HUES64 (cell line): Measurements from ENCODE around the gene SYTL1. TPM values are rescaled to one million over a fixed set of nuclear protein-coding genes. Genes with fewer than 3 reads are reported as not detected.
A peak's percentile ranks its signal among the peaks of the same experiment; 100 is the strongest.

Source experiments
- H3K27ac ChIP-seq: 2 replicates; pipeline ENCODE4 v1.7.0; 2013; ENCODE audit warnings: low read depth, low read length, inconsistent platforms
- H3K27me3 ChIP-seq: 2 replicates; pipeline ENCODE4 v1.6.1; 2013; ENCODE audit warnings: mild to moderate bottlenecking, low read length; ENCODE audit not compliant: insufficient read depth
- H3K36me3 ChIP-seq: 2 replicates; pipeline ENCODE4 v1.6.1; 2013; ENCODE audit warnings: mild to moderate bottlenecking, low read length; ENCODE audit not compliant: insufficient read depth
- H3K4me1 ChIP-seq: 2 replicates; pipeline ENCODE4 v1.6.1; 2013; ENCODE audit warnings: mild to moderate bottlenecking, low read length, moderate library complexity; ENCODE audit not compliant: insufficient read depth
- H3K4me3 ChIP-seq: 2 replicates; pipeline ENCODE4 v1.5.1; 2013; ENCODE audit warnings: mild to moderate bottlenecking, low read length, moderate library complexity
- H3K9ac ChIP-seq: 2 replicates; pipeline ENCODE4 v1.6.1; 2013; ENCODE audit warnings: mild to moderate bottlenecking, low read depth, low read length
- H3K9me3 ChIP-seq: 2 replicates; pipeline ENCODE4 v1.6.1; 2013; ENCODE audit warnings: low read depth, low read length; ENCODE audit not compliant: insufficient read depth
- WGBS: fragments of 150-250, 120-280 bp; methylation state at CpG from one replicate; pipeline ENCODE4 v1.1.7; 2013; ENCODE audit warnings: missing lambda C conversion rate; 5-methylcytosine and 5-hydroxymethylcytosine counted together
- polyA plus RNA-seq, 2 experiments: library from polyadenylated mRNA; stranded (reverse); fragments of 50-300 nt; gene quantifications; one replicate each; pipeline ENCODE4 v1.2.3, GENCODE V29; 2013

SYTL1 gene, protein sequence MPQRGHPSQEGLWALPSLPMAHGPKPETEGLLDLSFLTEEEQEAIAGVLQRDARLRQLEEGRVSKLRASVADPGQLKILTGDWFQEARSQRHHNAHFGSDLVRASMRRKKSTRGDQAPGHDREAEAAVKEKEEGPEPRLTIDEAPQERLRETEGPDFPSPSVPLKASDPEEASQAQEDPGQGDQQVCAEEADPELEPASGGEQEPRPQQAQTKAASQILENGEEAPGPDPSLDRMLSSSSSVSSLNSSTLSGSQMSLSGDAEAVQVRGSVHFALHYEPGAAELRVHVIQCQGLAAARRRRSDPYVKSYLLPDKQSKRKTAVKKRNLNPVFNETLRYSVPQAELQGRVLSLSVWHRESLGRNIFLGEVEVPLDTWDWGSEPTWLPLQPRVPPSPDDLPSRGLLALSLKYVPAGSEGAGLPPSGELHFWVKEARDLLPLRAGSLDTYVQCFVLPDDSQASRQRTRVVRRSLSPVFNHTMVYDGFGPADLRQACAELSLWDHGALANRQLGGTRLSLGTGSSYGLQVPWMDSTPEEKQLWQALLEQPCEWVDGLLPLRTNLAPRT
- polyA plus RNA-seq (2013, experiment 1 of 2) = 5.5 TPM
- polyA plus RNA-seq (2013, experiment 2 of 2) = 5.3 TPM

DNA sequence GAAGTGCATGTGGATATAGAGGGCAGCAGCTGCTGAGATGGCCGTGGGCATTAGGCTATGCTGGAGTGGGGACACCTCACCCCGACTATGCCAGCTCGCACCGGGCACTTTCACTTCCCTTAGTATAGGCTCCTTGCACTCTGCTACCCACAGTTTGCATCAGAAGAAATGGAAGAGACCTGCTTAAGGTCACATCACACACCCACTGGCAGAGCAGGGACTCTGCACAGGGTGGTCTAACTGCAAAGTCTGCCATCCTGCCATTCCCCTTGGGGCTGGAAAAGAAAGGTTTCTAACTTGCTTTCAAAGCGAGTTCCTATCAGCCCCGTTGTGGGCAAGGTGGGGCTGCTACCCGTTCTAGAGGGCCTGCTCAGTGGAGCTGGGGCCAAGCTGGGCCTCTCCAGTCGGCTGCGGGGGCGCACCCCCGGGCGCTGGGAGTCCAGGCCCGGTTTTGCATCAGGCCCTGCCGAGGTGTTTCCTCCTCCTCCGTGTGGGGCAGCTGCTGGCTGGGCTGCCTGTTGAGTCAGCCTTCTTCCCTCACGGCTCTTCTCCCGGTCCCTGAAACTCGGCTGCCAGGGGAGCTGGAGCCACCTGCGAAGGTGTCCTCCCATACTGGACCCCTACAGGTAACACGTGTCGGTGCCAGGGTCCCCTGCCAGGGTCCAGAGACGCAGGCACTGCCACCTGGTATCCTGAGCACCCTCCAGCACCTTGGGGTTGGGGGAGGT is at the start of gene SYTL1:
SYTL1 (plus strand) TSS at position 498 of the 728 bp plus-strand sequence. CDS start 3,313 bp downstream, outside the sequence.
- Histone ChIP-seq H3K9ac (peak within 1 kb of the TSS; percentile 34; the same call in 1 of the 2 replicates), H3K4me3 (peak within 1 kb of the TSS; percentile 42), H3K9me3 (no peaks in the 10 kb centered on the region), H3K27me3 (no peaks in the 10 kb centered on the region), H3K27ac (no peak within 1 kb of the TSS), H3K4me1 (peaks cover 26% of the 10 kb centered on the region), H3K36me3 (no peaks in the 10 kb centered on the region; the same call in 1 of the 2 replicates)
- WGBS = 24% methylated on average over 22 of the region's 22 CpGs

DNA sequence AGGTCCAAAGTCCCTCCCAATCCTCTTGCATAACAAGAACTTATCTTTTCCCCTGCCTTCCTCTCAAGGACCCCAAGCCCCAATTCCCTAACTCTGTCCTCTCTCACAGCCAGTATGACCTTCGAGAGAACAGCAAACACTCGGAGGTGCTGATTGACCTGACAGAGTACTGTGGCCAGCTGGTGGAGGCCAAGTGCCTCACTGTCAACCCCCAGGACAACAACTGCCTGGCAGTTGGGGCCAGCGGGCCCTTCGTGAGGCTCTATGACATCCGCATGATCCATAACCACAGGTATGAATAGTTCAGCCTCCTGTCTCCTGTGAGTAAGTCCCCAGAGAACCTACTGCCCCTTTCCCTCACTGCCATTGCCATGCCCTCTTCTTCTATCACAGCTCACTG is 49.7 kb upstream of the SYTL1 start:
- no peak overlapping the region for H3K27ac ChIP-seq
- no peaks in the 10 kb centered on the region for H3K9me3 ChIP-seq
- WGBS = 96% methylated on average over 5 of the region's 5 CpGs
- no peak overlapping the region for H3K9ac ChIP-seq
- peaks cover 20% of the 10 kb centered on the region for H3K36me3 ChIP-seq
- no peak overlapping the region for H3K4me3 ChIP-seq
- H3K27me3 ChIP-seq = no peaks in the 10 kb centered on the region
- H3K4me1 ChIP-seq = peaks cover 2% of the 10 kb centered on the region; the same call in 1 of the 2 replicates

DNA sequence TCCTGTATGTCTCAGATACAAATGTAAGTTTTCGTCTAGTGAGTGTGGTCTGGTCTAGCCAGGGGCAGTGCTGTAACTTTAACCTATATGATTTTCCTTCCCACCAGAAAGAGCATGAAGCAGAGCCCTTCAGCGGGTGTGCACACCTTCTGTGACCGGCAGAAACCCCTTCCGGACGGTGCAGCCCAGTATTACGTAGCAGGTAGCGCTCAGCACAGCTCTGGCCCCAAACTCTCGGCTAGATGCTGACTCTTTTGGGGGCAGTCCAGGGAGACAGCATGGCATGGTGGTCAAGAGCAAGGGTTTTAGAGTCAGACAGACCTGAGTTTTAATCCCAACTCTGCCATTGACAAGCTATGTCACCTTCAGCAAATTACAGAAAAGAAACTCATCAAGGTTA is 47.9 kb upstream of the SYTL1 start:
- Histone ChIP-seq H3K27me3 (no peaks in the 10 kb centered on the region), H3K4me1 (peaks cover 8% of the 10 kb centered on the region; the same call in 1 of the 2 replicates), H3K4me3 (no peak overlapping the region), H3K9me3 (no peaks in the 10 kb centered on the region), H3K36me3 (peaks cover 26% of the 10 kb centered on the region), H3K9ac (no peak overlapping the region), H3K27ac (no peak overlapping the region)
- WGBS = 94% methylated on average over 8 of the region's 8 CpGs

DNA sequence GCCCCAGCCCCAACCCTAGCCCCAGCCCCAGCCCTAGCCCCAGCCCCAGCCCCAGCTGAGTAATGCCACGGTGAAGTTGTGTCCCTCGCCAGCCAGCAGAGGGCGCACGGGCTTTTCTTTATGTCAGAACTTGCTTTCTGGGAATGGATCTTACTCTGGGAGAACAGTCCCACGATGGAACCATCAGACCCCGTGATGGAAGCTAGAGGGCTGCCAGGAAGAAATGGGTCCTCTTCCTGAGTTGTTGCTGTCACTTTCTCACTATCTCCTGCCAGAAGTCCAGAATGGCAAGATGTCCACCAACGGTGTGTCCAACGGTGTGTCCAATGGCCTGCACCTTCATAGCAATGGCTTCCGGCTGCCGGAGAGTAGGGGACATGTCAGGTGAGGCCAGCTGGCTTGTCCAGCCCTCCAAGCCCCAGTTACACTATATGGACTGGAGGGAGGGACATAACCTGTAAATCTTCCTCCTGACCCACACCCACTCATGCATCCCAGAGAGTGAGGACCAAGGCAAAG is 45.0 kb upstream of the SYTL1 start:
- 45% methylated on average over 10 of the region's 10 CpGs for WGBS
- H3K9ac ChIP-seq = no peak overlapping the region
- H3K27ac ChIP-seq = no peak overlapping the region
- no peaks in the 10 kb centered on the region for H3K27me3 ChIP-seq
- H3K9me3 ChIP-seq = no peaks in the 10 kb centered on the region
- peaks cover 23% of the 10 kb centered on the region for H3K36me3 ChIP-seq
- H3K4me3 ChIP-seq = no peak overlapping the region
- H3K4me1 ChIP-seq = peaks cover 33% of the 10 kb centered on the region

DNA sequence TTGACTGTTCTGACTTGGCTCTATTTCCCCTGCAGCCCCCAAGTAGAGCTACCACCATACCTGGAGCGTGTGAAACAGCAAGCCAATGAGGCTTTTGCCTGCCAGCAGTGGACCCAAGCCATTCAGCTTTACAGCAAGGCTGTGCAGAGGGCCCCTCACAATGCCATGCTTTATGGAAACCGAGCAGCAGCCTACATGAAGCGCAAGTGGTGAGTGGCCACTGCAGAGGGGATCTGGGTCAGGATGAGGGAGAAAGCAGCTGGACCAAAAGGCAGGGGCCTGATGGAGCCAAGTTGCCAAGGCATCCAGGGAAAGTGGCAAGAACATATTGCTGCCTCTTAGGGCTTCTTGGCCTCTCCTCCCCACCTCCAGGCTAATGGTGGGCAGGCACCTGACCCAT is 43.9 kb upstream of the SYTL1 start:
- Histone ChIP-seq H3K27ac (no peak overlapping the region), H3K36me3 (peaks cover 21% of the 10 kb centered on the region), H3K4me1 (peaks cover 37% of the 10 kb centered on the region), H3K27me3 (no peaks in the 10 kb centered on the region), H3K4me3 (no peak overlapping the region), H3K9ac (no peak overlapping the region), H3K9me3 (no peaks in the 10 kb centered on the region)
- WGBS = 93% methylated on average over 3 of the region's 3 CpGs

DNA sequence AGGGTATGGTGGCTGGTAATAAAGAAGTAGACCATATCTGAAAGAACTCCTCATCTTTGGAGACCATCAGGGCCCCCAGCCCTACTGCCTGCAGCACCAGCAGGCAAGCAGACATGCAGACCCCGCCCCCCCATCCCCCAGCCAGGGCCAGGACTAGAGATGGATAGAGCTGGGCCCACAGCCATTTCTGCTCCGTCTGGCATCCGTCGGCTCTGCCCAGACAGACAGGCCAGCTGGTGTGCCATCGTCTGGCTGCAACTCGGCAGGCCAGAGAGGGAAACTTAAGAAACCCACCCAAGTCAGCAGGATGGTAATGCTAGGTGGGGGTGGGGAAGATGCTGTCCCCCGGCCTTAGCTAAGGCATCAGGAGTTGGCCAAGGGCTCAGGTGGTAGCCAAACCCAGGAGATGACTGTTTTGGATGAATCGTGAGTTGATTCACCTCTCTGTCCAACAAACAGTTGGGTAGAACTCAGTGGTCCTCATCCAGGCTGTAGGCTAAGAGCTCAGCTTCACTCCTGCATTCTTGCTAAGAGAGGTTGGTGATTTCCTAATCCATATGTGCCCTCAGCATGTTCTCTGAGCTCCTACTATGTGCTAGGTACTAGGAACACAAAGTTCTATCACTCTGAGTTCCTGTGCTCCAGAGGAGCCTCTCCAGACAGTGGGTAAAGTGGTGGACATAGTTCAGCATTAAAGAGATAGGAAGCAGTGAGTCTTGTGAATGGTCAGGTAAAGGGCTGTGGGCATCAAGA is 43.0 kb upstream of the SYTL1 start:
- Histone ChIP-seq H3K27ac (peak overlapping the region; percentile 74), H3K36me3 (peaks cover 16% of the 10 kb centered on the region), H3K4me1 (peaks cover 37% of the 10 kb centered on the region), H3K9me3 (no peaks in the 10 kb centered on the region), H3K4me3 (no peak overlapping the region), H3K27me3 (no peaks in the 10 kb centered on the region), H3K9ac (peak overlapping the region; percentile 10; the same call in 1 of the 2 replicates)
- 88% methylated on average over 8 of the region's 8 CpGs for WGBS

DNA sequence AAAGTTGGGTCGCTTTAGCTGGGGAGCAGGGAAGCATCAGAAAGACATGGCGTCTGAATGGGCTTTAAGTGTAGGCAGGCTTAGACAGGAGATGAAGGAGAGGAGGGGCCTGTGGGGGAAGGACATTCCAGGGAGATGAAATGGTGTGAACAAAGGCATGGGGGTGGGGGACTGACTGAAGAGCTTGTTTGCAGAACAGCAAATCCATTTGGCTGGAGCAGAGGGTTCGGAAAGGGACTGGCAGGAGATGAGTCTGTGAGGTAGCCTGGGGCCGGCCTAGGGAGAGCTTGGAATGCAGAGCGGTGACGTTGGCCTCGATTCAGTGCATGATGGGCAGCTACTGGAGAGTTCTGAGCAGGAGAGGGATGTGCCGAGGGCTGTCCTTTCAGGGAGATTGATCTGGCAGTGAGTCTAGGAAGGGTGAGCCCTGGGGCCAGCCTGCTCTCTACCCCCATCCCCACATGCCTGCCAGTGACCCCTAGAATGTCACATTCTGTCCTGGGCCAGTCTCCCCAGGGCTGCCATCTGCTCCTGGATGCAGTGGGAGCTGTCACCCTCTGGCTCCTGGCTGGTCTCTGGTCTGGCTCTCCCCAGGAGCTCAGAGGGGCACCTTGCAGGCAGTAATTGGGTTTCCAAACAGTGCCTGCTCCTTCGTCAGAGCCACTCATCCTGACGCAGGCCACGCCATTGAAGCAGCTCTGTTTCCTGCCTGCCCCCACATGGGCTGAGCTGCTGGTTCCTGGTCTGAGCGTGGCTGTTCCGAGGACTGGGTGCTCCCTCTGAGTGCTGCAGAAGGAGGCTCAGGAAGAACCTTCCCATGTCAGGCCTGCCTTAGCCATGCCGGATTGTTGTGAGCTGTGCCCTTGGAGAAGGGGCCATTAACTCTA is 42.2 kb upstream of the SYTL1 start:
- H3K9ac ChIP-seq = peak overlapping the region; percentile 43; the same call in 1 of the 2 replicates
- peaks cover 37% of the 10 kb centered on the region for H3K4me1 ChIP-seq
- peak overlapping the region; percentile 74 for H3K27ac ChIP-seq
- no peak overlapping the region for H3K4me3 ChIP-seq
- peaks cover 8% of the 10 kb centered on the region for H3K36me3 ChIP-seq
- no peaks in the 10 kb centered on the region for H3K27me3 ChIP-seq
- no peaks in the 10 kb centered on the region for H3K9me3 ChIP-seq
- WGBS = 56% methylated on average over 14 of the region's 14 CpGs

DNA sequence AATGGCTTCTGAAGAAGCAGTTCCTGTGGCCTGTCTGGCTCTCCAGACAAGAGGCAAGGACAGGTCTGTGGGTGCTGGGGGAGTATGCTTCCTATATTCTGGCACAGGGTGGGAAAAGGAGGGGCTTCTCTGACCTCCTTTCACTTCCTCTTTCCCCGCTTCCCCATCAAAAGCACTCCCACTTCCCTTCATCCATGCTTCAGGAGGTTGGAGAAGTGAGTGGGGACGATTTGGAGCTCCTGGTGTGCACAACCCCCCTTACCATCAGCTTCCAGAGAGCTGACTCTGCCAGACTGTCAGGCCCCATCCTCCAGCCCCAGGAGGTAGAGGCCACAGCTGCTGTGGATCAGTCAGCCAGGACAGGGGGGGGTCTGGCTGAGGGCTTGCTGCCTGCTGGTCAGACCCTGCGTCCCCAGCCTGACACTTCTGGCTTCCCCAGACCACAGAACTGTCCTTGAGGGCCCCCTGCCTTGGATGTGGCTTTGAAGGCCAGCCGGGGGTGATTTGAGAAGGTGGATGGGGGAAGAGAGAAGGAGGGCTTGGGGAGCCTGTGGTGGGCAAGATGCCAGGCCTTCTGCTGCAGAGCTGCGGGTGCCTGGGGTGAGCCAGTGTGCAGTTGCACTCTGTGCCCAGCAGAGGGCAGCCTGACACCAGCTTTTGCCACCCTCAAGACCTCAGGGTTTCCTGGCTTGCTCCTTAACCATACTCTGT is 41.3 kb upstream of the SYTL1 start:
- no peaks in the 10 kb centered on the region for H3K27me3 ChIP-seq

DNA sequence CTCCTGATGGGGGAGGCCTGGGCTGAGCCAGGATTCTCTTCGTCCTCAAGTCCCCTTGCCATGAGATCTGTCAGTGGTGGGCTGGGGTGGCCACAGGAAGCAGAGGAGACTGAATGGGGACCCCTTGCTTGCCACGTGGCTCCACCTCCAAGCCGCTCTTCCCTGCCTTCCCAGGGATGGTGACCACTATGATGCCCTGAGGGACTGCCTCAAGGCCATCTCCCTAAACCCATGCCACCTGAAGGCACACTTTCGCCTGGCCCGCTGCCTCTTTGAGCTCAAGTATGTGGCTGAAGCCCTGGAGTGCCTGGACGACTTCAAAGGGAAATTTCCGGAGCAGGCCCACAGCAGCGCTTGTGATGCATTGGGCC is 40.8 kb upstream of the SYTL1 start:
- no peak overlapping the region for H3K9ac ChIP-seq
- H3K27ac ChIP-seq = 0 out of 2 replicates have a peak overlapping the region, but pooled peaks have one; percentile 0
- H3K4me3 ChIP-seq = no peak overlapping the region
- H3K36me3 ChIP-seq = peaks cover 7% of the 10 kb centered on the region
- H3K9me3 ChIP-seq = no peaks in the 10 kb centered on the region
- peaks cover 37% of the 10 kb centered on the region for H3K4me1 ChIP-seq
- 51% methylated on average over 8 of the region's 8 CpGs for WGBS
- no peaks in the 10 kb centered on the region for H3K27me3 ChIP-seq

More for the DNA sequence above, 41.3 kb upstream of the SYTL1 start:
- Histone ChIP-seq H3K9ac (peak overlapping the region; percentile 7; the same call in 1 of the 2 replicates), H3K36me3 (peaks cover 7% of the 10 kb centered on the region), H3K27ac (peak overlapping the region; percentile 74), H3K4me3 (no peak overlapping the region), H3K4me1 (peaks cover 37% of the 10 kb centered on the region), H3K9me3 (no peaks in the 10 kb centered on the region)
- 31% methylated on average over 3 of the region's 5 CpGs for WGBS
